ENCODE data around the gene EIF4G2.
A peak's percentile ranks its signal among the peaks of the same experiment; 100 is the strongest.

EIF4G2 gene

GRCh38 chr11:10808553-10809372, at the start of gene EIF4G2:
Gene EIF4G2 (minus strand): TSS chr11:10808926.
- no peaks in the 10 kb centered on the region for H3K9me3 ChIP-seq (ENCODE audit: insufficient read depth, low read length)
- no peaks in the 10 kb centered on the region for H3K4me1 ChIP-seq (ENCODE audit: insufficient read depth, insufficient read length)
- peak within 1 kb of the TSS; percentile 99 for H3K9ac ChIP-seq (ENCODE audit: insufficient read length, low read depth)
- H3K27me3 ChIP-seq (ENCODE audit: insufficient read depth, insufficient read length), result no peaks in the 10 kb centered on the region
- peak within 1 kb of the TSS; percentile 99 for H3K4me3 ChIP-seq (ENCODE audit: insufficient read length, low read depth)
- DNase-seq (ENCODE audit: low read depth, low spot score), result peak; percentile 87
- H3K36me3 ChIP-seq (ENCODE audit: insufficient read depth, insufficient read length, low read length), result peaks cover 45% of the 10 kb centered on the region
- TF ChIP-seq YY1 (IDR thresholded peaks at IDR 0.05; ENCODE audit: insufficient read depth, insufficient read length) (peak; percentile 91), ZNF274 (IDR thresholded peaks at IDR 0.05; ENCODE audit: low read depth, low read length) (no peak)

GRCh38 chr11:10857709-10858438, 49.1 kb upstream of the EIF4G2 start, which contains the start of gene ZBED5:
Gene ZBED5 (minus strand): TSS chr11:10858053. CDS start chr11:10854945, 3,108 bp downstream.
- no peaks in the 10 kb centered on the region for H3K27me3 ChIP-seq (ENCODE audit: insufficient read depth, insufficient read length)
- peak; percentile 96 for DNase-seq (ENCODE audit: low read depth, low spot score)

GRCh38 chr11:10857459-10857708, 48.7 kb upstream of the EIF4G2 start:
- peak overlapping the region; percentile 94 for H3K4me3 ChIP-seq (ENCODE audit: insufficient read length, low read depth)
- H3K4me1 ChIP-seq (ENCODE audit: insufficient read depth, insufficient read length), result no peaks in the 10 kb centered on the region
- H3K9me3 ChIP-seq (ENCODE audit: insufficient read depth, low read length), result no peaks in the 10 kb centered on the region
- DNase-seq (ENCODE audit: low read depth, low spot score), result no peak
- H3K27me3 ChIP-seq (ENCODE audit: insufficient read depth, insufficient read length), result no peaks in the 10 kb centered on the region
- H3K36me3 ChIP-seq (ENCODE audit: insufficient read depth, insufficient read length, low read length), result peaks cover 44% of the 10 kb centered on the region
- H3K9ac ChIP-seq (ENCODE audit: insufficient read length, low read depth), result peak overlapping the region; percentile 96
- TF ChIP-seq YY1 (IDR thresholded peaks at IDR 0.05; ENCODE audit: insufficient read depth, insufficient read length), result no peak
- TF ChIP-seq SUZ12 (IDR thresholded peaks at IDR 0.05; ENCODE audit: extremely low read depth, insufficient read depth, insufficient read length), result no peak
- no peak for TF ChIP-seq ZNF274 (IDR thresholded peaks at IDR 0.05; ENCODE audit: low read depth, low read length)

More at GRCh38 chr11:10857709-10858438, 49.1 kb upstream of the EIF4G2 start, which contains the start of gene ZBED5:
- H3K4me1 ChIP-seq (ENCODE audit: insufficient read depth, insufficient read length), result no peaks in the 10 kb centered on the region
- no peaks in the 10 kb centered on the region for H3K9me3 ChIP-seq (ENCODE audit: insufficient read depth, low read length)
- peak within 1 kb of the TSS; percentile 94 for H3K4me3 ChIP-seq (ENCODE audit: insufficient read length, low read depth)
- peaks cover 39% of the 10 kb centered on the region for H3K36me3 ChIP-seq (ENCODE audit: insufficient read depth, insufficient read length, low read length)
- peak within 1 kb of the TSS; percentile 96 for H3K9ac ChIP-seq (ENCODE audit: insufficient read length, low read depth)
- TF ChIP-seq ZNF274 (IDR thresholded peaks at IDR 0.05; ENCODE audit: low read depth, low read length) (no peak), YY1 (IDR thresholded peaks at IDR 0.05; ENCODE audit: insufficient read depth, insufficient read length) (peak; percentile 93)

- Histone ChIP-seq H3K27me3 (ENCODE audit: insufficient read depth, insufficient read length) (no peaks in the 10 kb centered on the region), H3K36me3 (ENCODE audit: insufficient read depth, insufficient read length, low read length) (peaks cover 49% of the 10 kb centered on the region), H3K9ac (ENCODE audit: insufficient read length, low read depth) (peak overlapping the region; percentile 96), H3K9me3 (ENCODE audit: insufficient read depth, low read length) (no peaks in the 10 kb centered on the region), H3K4me1 (ENCODE audit: insufficient read depth, insufficient read length) (no peaks in the 10 kb centered on the region), H3K4me3 (ENCODE audit: insufficient read length, low read depth) (peak overlapping the region; percentile 94)
- peak; percentile 30 for DNase-seq (ENCODE audit: low read depth, low spot score)
- TF ChIP-seq ZNF274 (IDR thresholded peaks at IDR 0.05; ENCODE audit: low read depth, low read length), result no peak
- TF ChIP-seq SUZ12 (IDR thresholded peaks at IDR 0.05; ENCODE audit: extremely low read depth, insufficient read depth, insufficient read length), result no peak
- TF ChIP-seq YY1 (IDR thresholded peaks at IDR 0.05; ENCODE audit: insufficient read depth, insufficient read length), result no peak
Observed at GRCh38 chr11:10856689-10857458, 48.1 kb upstream of the EIF4G2 start.

GRCh38 chr11:10855295-10855694, 46.6 kb upstream of the EIF4G2 start:
- Histone ChIP-seq H3K4me3 (ENCODE audit: insufficient read length, low read depth) (no peak overlapping the region), H3K36me3 (ENCODE audit: insufficient read depth, insufficient read length, low read length) (peaks cover 50% of the 10 kb centered on the region), H3K9ac (ENCODE audit: insufficient read length, low read depth) (no peak overlapping the region), H3K27me3 (ENCODE audit: insufficient read depth, insufficient read length) (no peaks in the 10 kb centered on the region), H3K4me1 (ENCODE audit: insufficient read depth, insufficient read length) (no peaks in the 10 kb centered on the region), H3K9me3 (ENCODE audit: insufficient read depth, low read length) (no peaks in the 10 kb centered on the region)
- no peak for DNase-seq (ENCODE audit: low read depth, low spot score)
- TF ChIP-seq ZNF274 (IDR thresholded peaks at IDR 0.05; ENCODE audit: low read depth, low read length), result no peak
- no peak for TF ChIP-seq SUZ12 (IDR thresholded peaks at IDR 0.05; ENCODE audit: extremely low read depth, insufficient read depth, insufficient read length)
- TF ChIP-seq YY1 (IDR thresholded peaks at IDR 0.05; ENCODE audit: insufficient read depth, insufficient read length), result no peak

- Histone ChIP-seq H3K9ac (ENCODE audit: insufficient read length, low read depth) (no peak overlapping the region), H3K27me3 (ENCODE audit: insufficient read depth, insufficient read length) (no peaks in the 10 kb centered on the region), H3K36me3 (ENCODE audit: insufficient read depth, insufficient read length, low read length) (peaks cover 16% of the 10 kb centered on the region), H3K4me3 (ENCODE audit: insufficient read length, low read depth) (no peak overlapping the region), H3K4me1 (ENCODE audit: insufficient read depth, insufficient read length) (no peaks in the 10 kb centered on the region), H3K9me3 (ENCODE audit: insufficient read depth, low read length) (no peaks in the 10 kb centered on the region)
- TF ChIP-seq YY1 (IDR thresholded peaks at IDR 0.05; ENCODE audit: insufficient read depth, insufficient read length) (no peak), SUZ12 (IDR thresholded peaks at IDR 0.05; ENCODE audit: extremely low read depth, insufficient read depth, insufficient read length) (no peak), ZNF274 (IDR thresholded peaks at IDR 0.05; ENCODE audit: low read depth, low read length) (no peak)
- DNase-seq (ENCODE audit: low read depth, low spot score), result no peak
Observed at GRCh38 chr11:10847960-10848860, 39.5 kb upstream of the EIF4G2 start.
